Vagina (tissue), 2 donors: ENCODE data around the gene ARHGAP8.

Experiments
- CTCF ChIP-seq, 3 experiments: fragments of 450-650 bp in 2 of 3; fragments of 200-600 bp in 1 of 3; sonication (generic) in 1 of 3; IDR thresholded peaks; one replicate each; pipeline ENCODE4 v1.5.1; 2017 to 2019; ENCODE audit warnings: antibody characterized with exemption in 3 of 3, mild to moderate bottlenecking in 2 of 3, moderate library complexity in 2 of 3
- POLR2A ChIP-seq, 2 donors: fragments of 450-650 bp; IDR thresholded peaks; one replicate each; pipeline ENCODE4 v1.6.1; 2017; ENCODE audit warnings: antibody characterized with exemption in 2 of 2, mild to moderate bottlenecking in 2 of 2, moderate library complexity in 2 of 2
- POLR2AphosphoS5 ChIP-seq, 2 donors: sonication (generic); formaldehyde crosslinking; IDR thresholded peaks; one replicate each; pipeline ENCODE4 v1.9.0; 2017; ENCODE audit warnings: antibody characterized with exemption in 2 of 2, mild to moderate bottlenecking in 2 of 2, low read depth in 1 of 2; ENCODE audit not compliant: insufficient read depth in 1 of 2

GRCh38 chr22:44761025-44761424 is 8.7 kb downstream of the ARHGAP8 start:
- TF ChIP-seq POLR2A (IDR thresholded peaks at IDR 0.05) = no peak
- no peak for TF ChIP-seq CTCF (IDR thresholded peaks at IDR 0.05)
- no peak for TF ChIP-seq POLR2AphosphoS5 (IDR thresholded peaks at IDR 0.05; ENCODE audit: insufficient read depth in 1 of 2, low read depth in 1 of 2)
